DMS53 treated with DMSO at 0.1 percent for 48 hours (cell line): ENCODE results near the gene STK39.

Source experiments
- DNase-seq: peaks from one replicate; lab custom pipeline; 2025; ENCODE audit not compliant: unreplicated experiment; lab: John Stamatoyannopoulos, UW

The STK39 gene

GRCh38 chr2:168244318-168244717 is 3.1 kb downstream of the STK39 start:
- peak; percentile 94 for DNase-seq

- DNase-seq: no peak
Measured at GRCh38 chr2:168243061-168243460, 4.3 kb downstream of the STK39 start.

GRCh38 chr2:168241746-168242145 is 5.6 kb downstream of the STK39 start:
- DNase-seq: no peak

- no peak for DNase-seq
Measured at GRCh38 chr2:168241208-168241607, 6.2 kb downstream of the STK39 start.

- no peak for DNase-seq
Measured at GRCh38 chr2:168239281-168239680, 8.1 kb downstream of the STK39 start.

GRCh38 chr2:168237741-168238140 is 9.7 kb downstream of the STK39 start:
- no peak for DNase-seq

GRCh38 chr2:168234407-168235085 is 12.8 kb downstream of the STK39 start:
- no peak for DNase-seq

- no peak for DNase-seq
Measured at GRCh38 chr2:168233726-168234406, 13.5 kb downstream of the STK39 start.

- DNase-seq: no peak
Measured at GRCh38 chr2:168233166-168233565, 14.2 kb downstream of the STK39 start.

GRCh38 chr2:168231609-168232241 is 15.7 kb downstream of the STK39 start:
- no peak for DNase-seq

- no peak for DNase-seq
Measured at GRCh38 chr2:168230389-168230788, 17.0 kb downstream of the STK39 start.

- no peak for DNase-seq
Measured at GRCh38 chr2:168224346-168224745, 23.0 kb downstream of the STK39 start.

GRCh38 chr2:168222088-168222487 is 25.3 kb downstream of the STK39 start:
- no peak for DNase-seq

- DNase-seq: no peak
Measured at GRCh38 chr2:168220965-168221819, 26.2 kb downstream of the STK39 start.

GRCh38 chr2:168217920-168218319 is 29.5 kb downstream of the STK39 start:
- DNase-seq: no peak

GRCh38 chr2:168216351-168217005 is 30.9 kb downstream of the STK39 start:
- no peak for DNase-seq

GRCh38 chr2:168215813-168216212 is 31.6 kb downstream of the STK39 start:
- no peak for DNase-seq

GRCh38 chr2:168212866-168213265 is 34.5 kb downstream of the STK39 start:
- no peak for DNase-seq

GRCh38 chr2:168212167-168212566 is 35.2 kb downstream of the STK39 start:
- peak; percentile 44 for DNase-seq

- peak; percentile 44 for DNase-seq
Measured at GRCh38 chr2:168211664-168212163, 35.7 kb downstream of the STK39 start.
